ENCODE results near the gene BAHCC1.

BAHCC1 gene

DNA sequence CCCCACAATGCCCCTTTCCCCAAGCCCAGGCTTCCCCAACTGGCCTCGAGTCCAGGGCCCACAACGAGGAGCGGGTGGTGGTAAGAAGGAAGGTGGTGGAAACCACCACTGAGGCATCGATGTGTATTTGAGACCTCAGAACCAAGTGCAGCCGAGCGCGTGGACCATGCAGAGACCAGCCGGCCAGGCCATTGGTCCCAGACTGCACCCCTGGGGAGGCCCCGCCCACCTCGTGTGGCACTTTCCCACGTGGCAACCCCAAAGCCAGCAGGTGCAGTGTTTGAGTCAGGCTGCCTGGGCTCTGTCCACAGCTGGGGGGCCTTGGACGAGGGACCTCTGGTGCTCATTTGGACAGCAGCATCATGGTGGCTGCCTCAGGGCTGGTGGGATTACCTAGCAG, 28.1 kb upstream of the BAHCC1 start:
- Histone ChIP-seq H3K27ac (ENCODE audit: low read depth, low read length, poor library complexity, severe bottlenecking) (no peak overlapping the region), H3K4me1 (ENCODE audit: insufficient read depth, low read length, severe bottlenecking) (no peaks in the 10 kb centered on the region), H2AFZ (ENCODE audit: low read length) (no peak overlapping the region), H4K20me1 (ENCODE audit: insufficient read depth, low read length) (no peaks in the 10 kb centered on the region), H3K9me3 (ENCODE audit: low read length) (no peaks in the 10 kb centered on the region), H3K4me3 (ENCODE audit: low read depth, low read length, poor library complexity, severe bottlenecking) (no peak overlapping the region), H3K9me2 (ENCODE audit: low read depth, low read length) (no peaks in the 10 kb centered on the region), H3F3A (ENCODE audit: insufficient read depth, low read length) (no peaks in the 10 kb centered on the region), H3K79me2 (ENCODE audit: insufficient read depth, low read length) (no peaks in the 10 kb centered on the region), H3K27me3 (ENCODE audit: insufficient read depth, low read length) (peaks cover 4% of the 10 kb centered on the region; the same call in 1 of the 2 replicates), H3K9ac (ENCODE audit: low read length) (no peak overlapping the region), H3K4me2 (ENCODE audit: low read length) (no peak overlapping the region), H3K36me3 (ENCODE audit: insufficient read depth, low read length) (no peaks in the 10 kb centered on the region)
- TF ChIP-seq, protein P1, sequence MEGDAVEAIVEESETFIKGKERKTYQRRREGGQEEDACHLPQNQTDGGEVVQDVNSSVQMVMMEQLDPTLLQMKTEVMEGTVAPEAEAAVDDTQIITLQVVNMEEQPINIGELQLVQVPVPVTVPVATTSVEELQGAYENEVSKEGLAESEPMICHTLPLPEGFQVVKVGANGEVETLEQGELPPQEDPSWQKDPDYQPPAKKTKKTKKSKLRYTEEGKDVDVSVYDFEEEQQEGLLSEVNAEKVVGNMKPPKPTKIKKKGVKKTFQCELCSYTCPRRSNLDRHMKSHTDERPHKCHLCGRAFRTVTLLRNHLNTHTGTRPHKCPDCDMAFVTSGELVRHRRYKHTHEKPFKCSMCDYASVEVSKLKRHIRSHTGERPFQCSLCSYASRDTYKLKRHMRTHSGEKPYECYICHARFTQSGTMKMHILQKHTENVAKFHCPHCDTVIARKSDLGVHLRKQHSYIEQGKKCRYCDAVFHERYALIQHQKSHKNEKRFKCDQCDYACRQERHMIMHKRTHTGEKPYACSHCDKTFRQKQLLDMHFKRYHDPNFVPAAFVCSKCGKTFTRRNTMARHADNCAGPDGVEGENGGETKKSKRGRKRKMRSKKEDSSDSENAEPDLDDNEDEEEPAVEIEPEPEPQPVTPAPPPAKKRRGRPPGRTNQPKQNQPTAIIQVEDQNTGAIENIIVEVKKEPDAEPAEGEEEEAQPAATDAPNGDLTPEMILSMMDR (IDR thresholded peaks at IDR 0.05; ENCODE audit: low read length), result no peak
- no peak for TF ChIP-seq EZH2 (IDR thresholded peaks at IDR 0.05; ENCODE audit: borderline replicate concordance, low read length)

DNA sequence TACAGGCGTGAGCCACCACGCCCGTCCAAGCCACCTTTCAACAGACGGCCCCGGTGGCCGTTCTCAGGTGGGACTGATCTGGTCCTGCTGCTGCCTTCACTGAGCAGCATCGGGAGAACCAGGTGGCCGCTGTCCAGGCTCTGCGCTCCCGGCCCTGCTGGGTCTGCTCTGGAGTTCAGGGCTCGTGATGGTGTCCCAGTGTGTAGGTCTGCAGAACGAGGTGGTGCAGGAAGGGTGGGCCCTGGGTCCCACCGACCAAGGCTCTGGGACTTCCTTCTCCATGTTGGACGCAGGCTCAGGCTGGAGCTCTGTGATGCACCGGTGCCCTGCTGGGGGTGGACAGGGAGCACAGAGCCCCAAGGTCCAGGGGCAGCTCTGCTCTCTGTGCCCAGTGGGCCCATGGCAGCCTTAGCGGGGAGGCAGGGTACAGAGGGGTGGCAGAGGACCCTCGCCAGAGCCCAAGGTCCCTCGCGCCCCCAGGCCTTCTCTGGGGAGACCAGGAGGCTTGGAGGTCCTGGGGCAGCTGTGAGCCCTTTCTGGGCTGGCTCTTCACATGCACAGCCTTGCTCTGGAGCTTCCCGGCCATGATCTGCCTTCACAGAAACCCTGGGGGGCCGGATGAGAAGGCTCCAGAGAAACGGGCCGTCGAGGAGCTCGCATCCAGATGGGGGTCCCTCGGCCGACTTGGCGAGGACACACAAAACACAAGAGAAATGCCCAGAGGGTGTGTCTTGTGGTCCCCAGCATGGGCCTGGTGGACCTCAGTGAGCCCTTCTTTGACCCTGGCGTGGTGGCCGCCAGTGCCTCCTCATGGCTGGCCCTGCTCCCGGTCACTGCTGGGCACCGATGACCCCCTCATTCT, 26.9 kb upstream of the BAHCC1 start:
- no peak overlapping the region for H3K27ac ChIP-seq (ENCODE audit: low read depth, low read length, poor library complexity, severe bottlenecking)
- H2AFZ ChIP-seq (ENCODE audit: low read length), result no peak overlapping the region
- H3K9me3 ChIP-seq (ENCODE audit: low read length), result no peaks in the 10 kb centered on the region
- H3K79me2 ChIP-seq (ENCODE audit: insufficient read depth, low read length), result no peaks in the 10 kb centered on the region
- H3K4me2 ChIP-seq (ENCODE audit: low read length), result no peak overlapping the region
- no peaks in the 10 kb centered on the region for H3K36me3 ChIP-seq (ENCODE audit: insufficient read depth, low read length)
- H3K4me1 ChIP-seq (ENCODE audit: insufficient read depth, low read length, severe bottlenecking), result no peaks in the 10 kb centered on the region
- TF ChIP-seq, protein P1 (IDR thresholded peaks at IDR 0.05; ENCODE audit: low read length), result no peak
- no peak for TF ChIP-seq EZH2 (IDR thresholded peaks at IDR 0.05; ENCODE audit: borderline replicate concordance, low read length)
- no peaks in the 10 kb centered on the region for H3K9me2 ChIP-seq (ENCODE audit: low read depth, low read length)
- no peaks in the 10 kb centered on the region for H4K20me1 ChIP-seq (ENCODE audit: insufficient read depth, low read length)
- H3K27me3 ChIP-seq (ENCODE audit: insufficient read depth, low read length), result peaks cover 7% of the 10 kb centered on the region; the same call in 1 of the 2 replicates
- H3K4me3 ChIP-seq (ENCODE audit: low read depth, low read length, poor library complexity, severe bottlenecking), result no peak overlapping the region
- no peak overlapping the region for H3K9ac ChIP-seq (ENCODE audit: low read length)
- H3F3A ChIP-seq (ENCODE audit: insufficient read depth, low read length), result no peaks in the 10 kb centered on the region

DNA sequence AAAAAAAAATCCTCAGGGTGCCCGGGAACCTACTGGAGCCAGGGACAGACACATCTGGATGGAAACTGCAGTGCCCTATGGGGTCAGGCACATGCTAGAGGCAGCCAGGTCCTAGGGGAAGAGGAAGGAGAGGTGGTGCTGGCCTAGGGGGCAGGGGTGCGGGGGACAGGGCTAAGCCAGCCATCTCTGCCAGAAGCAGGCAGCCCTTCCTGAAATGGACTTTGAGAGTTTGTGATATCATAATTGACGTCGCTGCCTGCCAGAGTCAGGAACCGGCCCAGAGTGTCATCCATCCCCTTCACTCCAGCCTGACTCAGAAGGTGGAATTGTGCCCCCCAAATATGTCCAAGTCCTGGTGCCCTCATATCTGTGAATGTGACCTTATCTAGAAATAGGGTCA, 25.0 kb upstream of the BAHCC1 start:
- no peak overlapping the region for H3K27ac ChIP-seq (ENCODE audit: low read depth, low read length, poor library complexity, severe bottlenecking)
- H3K4me1 ChIP-seq (ENCODE audit: insufficient read depth, low read length, severe bottlenecking), result no peaks in the 10 kb centered on the region
- no peak overlapping the region for H3K4me2 ChIP-seq (ENCODE audit: low read length)
- H3K4me3 ChIP-seq (ENCODE audit: low read depth, low read length, poor library complexity, severe bottlenecking), result no peak overlapping the region
- H3K36me3 ChIP-seq (ENCODE audit: insufficient read depth, low read length), result no peaks in the 10 kb centered on the region
- H3K27me3 ChIP-seq (ENCODE audit: insufficient read depth, low read length), result peaks cover 7% of the 10 kb centered on the region; the same call in 1 of the 2 replicates
- no peaks in the 10 kb centered on the region for H3K9me3 ChIP-seq (ENCODE audit: low read length)
- TF ChIP-seq EZH2 (IDR thresholded peaks at IDR 0.05; ENCODE audit: borderline replicate concordance, low read length), result no peak
- TF ChIP-seq, protein P1 (IDR thresholded peaks at IDR 0.05; ENCODE audit: low read length), result no peak
- no peaks in the 10 kb centered on the region for H3K79me2 ChIP-seq (ENCODE audit: insufficient read depth, low read length)
- H3K9ac ChIP-seq (ENCODE audit: low read length), result no peak overlapping the region
- H3F3A ChIP-seq (ENCODE audit: insufficient read depth, low read length), result no peaks in the 10 kb centered on the region
- H2AFZ ChIP-seq (ENCODE audit: low read length), result no peak overlapping the region
- no peaks in the 10 kb centered on the region for H4K20me1 ChIP-seq (ENCODE audit: insufficient read depth, low read length)
- H3K9me2 ChIP-seq (ENCODE audit: low read depth, low read length), result no peaks in the 10 kb centered on the region

Data from OCI-LY1 (cell line).